ENCODE data around the gene EEFSEC.

The EEFSEC gene

DNA sequence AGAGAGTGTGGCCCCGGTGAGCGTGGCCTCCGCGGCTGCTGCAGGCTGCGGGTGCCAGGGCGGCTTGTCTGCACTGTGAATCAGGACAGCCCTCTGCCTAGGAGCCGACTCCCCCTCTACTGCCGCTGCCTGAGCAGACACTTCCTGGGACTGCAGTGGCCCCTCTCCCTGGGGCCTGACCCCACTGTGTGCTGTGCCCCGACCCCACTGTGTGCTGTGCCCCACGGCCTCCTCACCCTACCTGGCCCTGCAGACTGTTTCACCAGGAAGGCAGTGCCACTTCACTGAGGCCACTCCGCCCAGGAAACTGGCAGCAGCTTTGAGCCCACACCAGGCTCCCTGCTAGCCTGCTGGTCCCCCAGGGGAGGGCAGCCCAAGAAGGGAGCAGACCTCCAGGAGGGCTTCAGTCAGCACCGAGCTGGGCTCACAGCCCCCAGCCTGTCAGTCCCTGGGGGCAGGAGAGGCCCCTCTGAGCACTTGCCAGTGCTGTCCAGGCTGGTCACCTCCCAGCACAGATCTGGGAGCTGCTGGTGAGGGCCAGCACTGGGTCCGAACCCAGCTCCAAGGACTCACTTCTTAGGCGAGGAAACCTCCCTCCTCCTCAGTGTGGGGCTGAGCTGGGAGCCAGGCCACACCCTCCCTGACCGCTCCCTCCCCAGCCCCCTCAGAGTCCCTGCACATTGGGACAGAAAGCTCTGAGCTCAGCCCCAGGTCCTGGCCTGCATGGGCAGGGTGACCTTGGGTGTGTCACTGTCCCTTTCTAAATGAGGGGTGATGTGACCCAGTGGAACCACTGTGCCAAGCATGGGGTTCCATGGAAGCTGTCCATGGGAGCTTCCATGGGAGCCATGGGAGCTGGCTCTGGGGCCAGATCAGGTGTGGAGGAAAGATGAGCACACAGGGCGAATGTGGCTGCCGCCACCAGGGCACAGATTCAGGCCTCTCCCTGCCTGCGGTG, 256.6 kb downstream of the EEFSEC start:
- no peaks in the 10 kb centered on the region for H3K36me3 ChIP-seq (ENCODE audit: control insufficient read depth in 1 of 2, insufficient read depth in 2 of 2, low read length in 2 of 2)
- no peak overlapping the region for H3K27ac ChIP-seq (ENCODE audit: low read depth, low read length)
- no peak overlapping the region for H3K9ac ChIP-seq (ENCODE audit: low read depth in 1 of 2, low read length in 2 of 2)
- H3K9me3 ChIP-seq (ENCODE audit: control insufficient read depth in 1 of 2, low read length in 2 of 2): no peaks in the 10 kb centered on the region
- H3K27me3 ChIP-seq (ENCODE audit: control insufficient read depth in 1 of 2, insufficient read depth in 2 of 2, low read length in 2 of 2): no peaks in the 10 kb centered on the region
- no peaks in the 10 kb centered on the region for H3K4me1 ChIP-seq (ENCODE audit: control insufficient read depth in 1 of 2, insufficient read depth in 2 of 2, low read length in 2 of 2)
- H3K4me3 ChIP-seq (ENCODE audit: low read depth in 1 of 2, low read length in 2 of 2): no peak overlapping the region

DNA sequence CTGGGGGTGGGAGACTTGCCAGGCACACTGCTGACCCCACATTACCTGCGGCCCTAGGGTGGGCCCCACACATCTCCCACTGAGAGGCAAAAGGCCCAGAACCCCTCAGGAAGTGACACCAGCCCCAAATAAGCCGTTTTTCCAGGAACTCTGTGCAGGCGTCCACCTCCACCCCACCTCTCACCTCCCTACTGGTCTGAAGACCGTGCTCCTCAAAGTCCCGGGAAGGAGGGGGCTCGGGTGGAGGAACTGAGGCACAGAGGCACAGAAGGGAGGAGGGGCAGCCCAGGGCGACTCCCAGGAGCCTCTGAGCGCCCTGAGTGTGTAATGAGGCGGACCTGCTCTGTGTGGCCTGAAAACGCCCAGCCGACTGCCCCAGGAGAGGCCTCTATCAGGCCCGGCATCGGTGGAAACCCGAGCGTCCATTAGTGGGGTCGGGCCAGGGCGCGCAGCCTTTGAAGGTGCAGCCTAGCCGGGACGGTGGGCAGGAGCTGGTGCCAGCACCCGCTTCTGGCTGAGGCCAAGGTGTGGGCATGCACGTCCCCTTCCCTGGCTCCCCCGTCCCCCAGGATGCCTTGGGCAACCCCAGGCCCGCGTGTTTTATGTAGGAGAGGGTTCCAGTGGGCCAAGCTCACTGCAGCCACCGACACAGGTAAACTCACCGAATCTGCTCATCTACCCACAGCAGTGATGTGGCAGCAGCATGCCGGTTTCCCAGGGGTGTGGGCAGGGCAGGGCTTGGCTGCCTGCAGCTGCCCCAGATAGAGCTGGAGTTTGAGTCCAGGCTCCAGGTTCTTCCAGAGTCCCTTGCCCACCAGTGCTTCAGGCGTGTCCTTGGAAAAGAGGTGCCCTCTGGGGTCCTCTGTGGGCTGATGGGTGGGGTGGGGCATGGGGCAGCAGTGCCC, 257.6 kb downstream of the EEFSEC start:
- no peaks in the 10 kb centered on the region for H3K9me3 ChIP-seq (ENCODE audit: control insufficient read depth in 1 of 2, low read length in 2 of 2)

DNA sequence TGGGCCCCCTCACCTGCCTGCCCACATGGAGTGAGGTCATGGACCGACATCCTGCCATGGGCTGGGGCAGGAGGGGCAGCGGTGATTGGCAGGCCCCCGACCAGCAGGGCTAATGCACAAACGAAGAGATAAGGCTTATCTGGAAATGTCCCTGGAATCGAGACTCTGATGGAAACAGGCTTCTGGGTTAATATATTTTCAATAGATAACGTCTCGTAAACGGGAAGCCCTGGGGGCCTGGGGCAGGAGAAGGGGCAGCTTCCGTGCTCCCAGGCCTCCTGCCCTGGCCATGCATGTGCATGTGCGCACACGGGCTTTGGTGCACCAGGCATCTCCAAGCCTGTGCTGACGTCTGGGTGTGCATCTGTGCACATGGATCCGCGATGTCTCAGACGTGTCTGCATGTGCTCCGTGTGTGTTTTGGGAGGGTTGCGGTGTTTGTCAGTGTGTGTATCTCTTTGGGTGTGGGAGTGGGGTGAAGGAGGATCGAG, 258.3 kb downstream of the EEFSEC start:
- H3K4me3 ChIP-seq (ENCODE audit: low read depth in 1 of 2, low read length in 2 of 2): no peak overlapping the region
- no peak overlapping the region for H3K9ac ChIP-seq (ENCODE audit: low read depth in 1 of 2, low read length in 2 of 2)
- no peak overlapping the region for H3K27ac ChIP-seq (ENCODE audit: low read depth, low read length)
- H3K4me1 ChIP-seq (ENCODE audit: control insufficient read depth in 1 of 2, insufficient read depth in 2 of 2, low read length in 2 of 2): no peaks in the 10 kb centered on the region
- H3K36me3 ChIP-seq (ENCODE audit: control insufficient read depth in 1 of 2, insufficient read depth in 2 of 2, low read length in 2 of 2): no peaks in the 10 kb centered on the region
- H3K9me3 ChIP-seq (ENCODE audit: control insufficient read depth in 1 of 2, low read length in 2 of 2): no peaks in the 10 kb centered on the region
- H3K27me3 ChIP-seq (ENCODE audit: control insufficient read depth in 1 of 2, insufficient read depth in 2 of 2, low read length in 2 of 2): no peaks in the 10 kb centered on the region

More for the DNA sequence above, 257.6 kb downstream of the EEFSEC start:
- H3K36me3 ChIP-seq (ENCODE audit: control insufficient read depth in 1 of 2, insufficient read depth in 2 of 2, low read length in 2 of 2): no peaks in the 10 kb centered on the region
- no peak overlapping the region for H3K9ac ChIP-seq (ENCODE audit: low read depth in 1 of 2, low read length in 2 of 2)
- H3K4me3 ChIP-seq (ENCODE audit: low read depth in 1 of 2, low read length in 2 of 2): no peak overlapping the region
- H3K27ac ChIP-seq (ENCODE audit: low read depth, low read length): no peak overlapping the region
- no peaks in the 10 kb centered on the region for H3K27me3 ChIP-seq (ENCODE audit: control insufficient read depth in 1 of 2, insufficient read depth in 2 of 2, low read length in 2 of 2)
- no peaks in the 10 kb centered on the region for H3K4me1 ChIP-seq (ENCODE audit: control insufficient read depth in 1 of 2, insufficient read depth in 2 of 2, low read length in 2 of 2)

DNA sequence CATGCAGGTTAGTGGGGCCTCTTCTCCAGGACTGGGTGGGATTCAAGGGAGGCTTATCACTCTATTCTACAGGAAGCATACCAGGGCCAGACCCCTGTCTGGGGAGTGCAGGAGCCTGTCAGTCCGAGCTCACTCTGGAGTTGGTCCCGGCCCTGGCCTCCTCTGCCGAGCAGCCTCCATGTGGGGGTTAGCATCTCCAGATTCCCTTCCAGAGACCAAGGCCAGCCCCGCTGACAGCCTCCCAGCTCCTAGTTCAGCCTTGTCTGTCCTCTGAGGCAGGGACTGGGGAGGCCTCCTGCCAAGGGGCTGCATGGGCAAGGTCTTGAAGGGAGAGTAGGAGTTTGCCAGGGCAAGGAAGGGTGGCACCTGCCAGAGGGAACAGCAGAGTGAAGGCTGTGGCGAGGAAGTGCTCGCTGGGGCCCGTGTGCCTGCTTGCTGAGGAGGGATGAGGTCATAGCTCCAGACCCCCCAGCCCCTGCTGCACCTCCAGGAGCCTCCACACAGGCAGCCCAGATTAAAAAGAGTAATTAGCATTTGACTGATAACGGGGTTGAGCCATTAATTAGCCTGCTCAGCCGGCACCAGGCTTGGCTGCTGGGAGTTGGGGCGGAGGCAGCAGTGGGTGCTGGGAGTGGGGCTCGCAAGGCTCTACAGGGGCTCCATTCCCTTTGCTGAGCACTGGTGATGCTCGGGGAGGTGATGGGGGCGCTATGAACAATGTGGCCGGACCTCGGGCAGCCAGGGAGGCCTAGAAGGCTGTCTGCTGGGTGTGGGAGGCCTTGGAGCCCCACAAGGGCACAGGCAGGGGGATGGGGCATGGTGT, 259.1 kb downstream of the EEFSEC start:
- no peaks in the 10 kb centered on the region for H3K27me3 ChIP-seq (ENCODE audit: control insufficient read depth in 1 of 2, insufficient read depth in 2 of 2, low read length in 2 of 2)
- no peak overlapping the region for H3K9ac ChIP-seq (ENCODE audit: low read depth in 1 of 2, low read length in 2 of 2)
- no peak overlapping the region for H3K27ac ChIP-seq (ENCODE audit: low read depth, low read length)
- no peak overlapping the region for H3K4me3 ChIP-seq (ENCODE audit: low read depth in 1 of 2, low read length in 2 of 2)
- no peaks in the 10 kb centered on the region for H3K9me3 ChIP-seq (ENCODE audit: control insufficient read depth in 1 of 2, low read length in 2 of 2)
- no peaks in the 10 kb centered on the region for H3K36me3 ChIP-seq (ENCODE audit: control insufficient read depth in 1 of 2, insufficient read depth in 2 of 2, low read length in 2 of 2)
- no peaks in the 10 kb centered on the region for H3K4me1 ChIP-seq (ENCODE audit: control insufficient read depth in 1 of 2, insufficient read depth in 2 of 2, low read length in 2 of 2)

DNA sequence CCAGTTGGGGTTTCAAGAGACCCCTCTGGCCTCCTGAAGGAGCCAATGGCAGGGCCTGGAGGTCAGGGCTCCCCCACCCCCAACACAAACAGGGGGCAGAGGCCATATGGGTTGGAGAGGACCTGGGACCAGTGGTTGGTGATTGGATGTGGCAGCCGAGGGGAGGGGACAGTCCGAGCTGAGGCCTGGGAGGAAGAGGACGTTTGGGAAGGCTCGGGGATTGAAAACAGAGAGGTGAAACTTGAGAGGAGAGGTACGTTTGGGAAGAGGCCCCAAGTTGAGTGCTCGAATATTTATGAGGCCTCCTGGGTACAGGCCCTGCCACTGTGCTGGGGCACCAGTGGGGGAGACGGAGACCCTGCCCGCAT, 259.7 kb downstream of the EEFSEC start:
- no peaks in the 10 kb centered on the region for H3K27me3 ChIP-seq (ENCODE audit: control insufficient read depth in 1 of 2, insufficient read depth in 2 of 2, low read length in 2 of 2)
- no peak overlapping the region for H3K4me3 ChIP-seq (ENCODE audit: low read depth in 1 of 2, low read length in 2 of 2)
- no peaks in the 10 kb centered on the region for H3K9me3 ChIP-seq (ENCODE audit: control insufficient read depth in 1 of 2, low read length in 2 of 2)
- no peaks in the 10 kb centered on the region for H3K4me1 ChIP-seq (ENCODE audit: control insufficient read depth in 1 of 2, insufficient read depth in 2 of 2, low read length in 2 of 2)
- H3K27ac ChIP-seq (ENCODE audit: low read depth, low read length): no peak overlapping the region
- no peaks in the 10 kb centered on the region for H3K36me3 ChIP-seq (ENCODE audit: control insufficient read depth in 1 of 2, insufficient read depth in 2 of 2, low read length in 2 of 2)
- H3K9ac ChIP-seq (ENCODE audit: low read depth in 1 of 2, low read length in 2 of 2): no peak overlapping the region

DNA sequence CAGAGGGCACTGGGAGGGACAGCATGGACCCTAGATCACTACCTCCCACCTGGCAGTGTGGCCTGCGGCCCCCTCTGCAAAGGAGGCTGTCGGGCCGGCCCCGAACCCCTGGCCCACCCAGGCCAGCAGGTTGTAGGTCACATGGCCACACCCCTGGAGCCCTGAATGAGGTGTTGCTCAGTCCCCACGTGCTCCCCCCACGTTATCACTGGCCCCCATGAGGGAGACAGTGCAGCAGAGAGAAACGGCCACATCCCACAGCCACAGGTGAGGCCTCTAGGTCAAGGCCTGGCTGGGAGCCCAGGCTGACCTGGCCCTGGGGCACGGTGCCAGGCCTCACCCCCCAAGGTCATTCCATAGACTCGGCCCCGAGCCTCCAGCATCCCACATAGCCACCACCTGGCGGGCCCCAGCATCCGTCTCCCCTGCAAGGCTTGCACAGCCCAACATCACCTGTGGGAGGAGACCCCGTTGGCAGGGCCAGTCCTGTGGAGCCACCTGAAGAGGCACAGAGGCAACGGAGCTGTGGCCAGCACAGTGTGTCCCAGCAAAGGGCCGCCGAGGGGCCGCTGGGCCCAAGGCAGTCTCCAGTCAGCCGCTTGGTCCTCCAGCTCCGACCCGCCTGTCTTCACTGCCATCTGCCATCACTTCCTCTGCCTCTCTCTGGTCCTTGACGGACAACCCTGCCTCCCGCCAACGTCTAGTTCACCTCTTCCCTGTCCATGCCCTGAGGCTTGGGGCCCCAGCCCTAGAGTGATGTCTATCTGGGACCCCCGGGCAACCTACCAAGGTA, 260.3 kb downstream of the EEFSEC start:
- Histone ChIP-seq H3K4me1 (ENCODE audit: control insufficient read depth in 1 of 2, insufficient read depth in 2 of 2, low read length in 2 of 2) (no peaks in the 10 kb centered on the region), H3K9ac (ENCODE audit: low read depth in 1 of 2, low read length in 2 of 2) (no peak overlapping the region), H3K9me3 (ENCODE audit: control insufficient read depth in 1 of 2, low read length in 2 of 2) (no peaks in the 10 kb centered on the region), H3K4me3 (ENCODE audit: low read depth in 1 of 2, low read length in 2 of 2) (no peak overlapping the region), H3K27ac (ENCODE audit: low read depth, low read length) (no peak overlapping the region), H3K27me3 (ENCODE audit: control insufficient read depth in 1 of 2, insufficient read depth in 2 of 2, low read length in 2 of 2) (no peaks in the 10 kb centered on the region), H3K36me3 (ENCODE audit: control insufficient read depth in 1 of 2, insufficient read depth in 2 of 2, low read length in 2 of 2) (no peaks in the 10 kb centered on the region)

DNA sequence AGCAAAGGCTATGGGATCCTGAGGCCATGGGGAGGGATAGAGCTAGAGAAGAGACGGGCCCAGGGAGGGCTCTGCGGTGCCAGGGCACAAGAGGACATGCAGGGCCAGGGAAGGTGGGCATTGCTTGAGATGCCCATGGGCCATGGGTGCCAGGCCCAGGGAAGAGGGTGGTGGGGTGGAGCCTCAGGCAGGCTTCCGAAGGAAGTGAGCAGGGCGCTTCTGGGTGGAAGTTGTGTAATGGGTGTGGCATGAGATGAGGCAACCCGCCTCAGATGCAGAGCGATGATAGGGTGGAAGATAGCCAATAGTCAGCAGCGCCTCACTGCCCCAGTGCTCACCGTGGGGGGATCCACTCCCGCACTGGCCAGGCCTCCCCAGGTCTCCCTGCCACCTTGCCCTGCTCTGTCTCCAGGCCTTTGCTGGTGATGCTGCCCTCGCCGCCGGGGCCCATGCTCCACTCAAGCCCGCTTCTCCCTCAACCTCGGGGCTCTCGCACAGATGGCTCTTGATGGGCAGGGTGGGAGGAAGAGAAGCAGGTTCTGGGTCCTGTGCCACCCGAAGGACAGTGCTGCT, 262.0 kb downstream of the EEFSEC start:
- Histone ChIP-seq H3K27me3 (ENCODE audit: control insufficient read depth in 1 of 2, insufficient read depth in 2 of 2, low read length in 2 of 2) (no peaks in the 10 kb centered on the region), H3K4me3 (ENCODE audit: low read depth in 1 of 2, low read length in 2 of 2) (no peak overlapping the region), H3K27ac (ENCODE audit: low read depth, low read length) (no peak overlapping the region), H3K9me3 (ENCODE audit: control insufficient read depth in 1 of 2, low read length in 2 of 2) (no peaks in the 10 kb centered on the region), H3K4me1 (ENCODE audit: control insufficient read depth in 1 of 2, insufficient read depth in 2 of 2, low read length in 2 of 2) (no peaks in the 10 kb centered on the region), H3K36me3 (ENCODE audit: control insufficient read depth in 1 of 2, insufficient read depth in 2 of 2, low read length in 2 of 2) (no peaks in the 10 kb centered on the region), H3K9ac (ENCODE audit: low read depth in 1 of 2, low read length in 2 of 2) (no peak overlapping the region)

DNA sequence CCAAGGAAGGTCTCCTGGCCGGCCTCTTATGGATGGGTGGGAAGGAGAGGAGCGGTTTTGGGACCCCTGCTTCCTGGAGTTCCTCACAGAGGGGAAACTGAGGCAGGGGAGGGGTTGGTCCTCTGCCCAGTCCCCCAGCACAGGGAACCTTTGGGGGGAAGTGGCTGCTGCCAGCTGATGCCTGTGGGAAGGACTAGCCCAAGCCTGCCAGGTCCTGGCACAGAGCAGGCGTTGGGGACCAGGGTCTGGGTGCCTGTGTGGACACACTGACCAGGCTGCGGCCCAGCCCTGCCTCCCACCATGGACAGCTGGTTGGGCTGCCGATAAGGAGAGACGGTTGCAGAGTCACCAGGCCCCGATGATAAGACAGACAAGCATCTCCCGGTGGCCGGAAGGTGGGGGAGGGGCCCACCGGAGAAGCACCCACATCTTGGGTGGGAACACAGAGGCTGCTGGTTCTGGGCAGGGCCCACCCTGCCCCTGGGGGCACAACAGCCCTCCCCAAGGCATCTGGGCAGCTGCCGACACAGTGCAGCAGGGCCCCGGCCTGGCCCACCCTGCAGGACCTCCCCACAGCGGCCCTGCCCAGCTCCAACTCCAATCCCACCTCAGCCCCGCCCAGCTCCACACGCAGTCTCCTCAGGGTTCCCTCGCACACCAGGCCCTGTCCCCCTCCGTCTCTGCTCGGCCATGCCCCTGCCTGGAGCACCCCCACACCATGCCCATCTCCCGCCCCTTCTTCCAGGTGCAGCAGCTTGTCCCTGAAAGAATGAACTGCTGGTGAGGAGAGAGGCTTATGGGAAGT, 262.7 kb downstream of the EEFSEC start:
- H3K9ac ChIP-seq (ENCODE audit: low read depth in 1 of 2, low read length in 2 of 2): no peak overlapping the region
- H3K4me3 ChIP-seq (ENCODE audit: low read depth in 1 of 2, low read length in 2 of 2): no peak overlapping the region
- no peaks in the 10 kb centered on the region for H3K9me3 ChIP-seq (ENCODE audit: control insufficient read depth in 1 of 2, low read length in 2 of 2)
- no peaks in the 10 kb centered on the region for H3K4me1 ChIP-seq (ENCODE audit: control insufficient read depth in 1 of 2, insufficient read depth in 2 of 2, low read length in 2 of 2)
- H3K27ac ChIP-seq (ENCODE audit: low read depth, low read length): no peak overlapping the region
- H3K27me3 ChIP-seq (ENCODE audit: control insufficient read depth in 1 of 2, insufficient read depth in 2 of 2, low read length in 2 of 2): no peaks in the 10 kb centered on the region
- H3K36me3 ChIP-seq (ENCODE audit: control insufficient read depth in 1 of 2, insufficient read depth in 2 of 2, low read length in 2 of 2): no peaks in the 10 kb centered on the region
